ENCODE measurements around the gene SEMA5B. TPM values are rescaled to one million over a fixed set of nuclear protein-coding genes. Genes with fewer than 3 reads are reported as not detected.

The SEMA5B gene
- total and polyA plus RNA-seq, 7 donors: 0.08 to 1.1 (median 0.43) TPM

- no peaks in the 10 kb centered on the region for H3K4me1 ChIP-seq
- no peaks in the 10 kb centered on the region for H3K36me3 ChIP-seq (ENCODE audit: insufficient read depth in 1 of 2, low read depth in 1 of 2)
- intact Hi-C loops (cut with DNase I): no loop called here
- ATAC-seq (no peak), DNase-seq (no peak)
- no peak for TF ChIP-seq CTCF (IDR thresholded peaks at IDR 0.05)
- WGBS, 3 donors: 79 to 86% (median 85%) methylated on average over 9 to 10 of the region's 10 CpGs
- H3K9me3 ChIP-seq: no peaks in the 10 kb centered on the region
- peaks cover 0 to 12% (median 0%) of the 10 kb centered on the region in 3 donors for H3K27me3 ChIP-seq (ENCODE audit: insufficient read depth in 3 of 3, low read length in 2 of 3)
- no peak overlapping the region for H3K27ac ChIP-seq
- H3K4me3 ChIP-seq: no peak overlapping the region
These were observed 99.8 kb downstream of the SEMA5B start for GRCh38 chr3:122927726-122928125.

GRCh38 chr3:122926811-122927210, 100.8 kb downstream of the SEMA5B start:
- peaks cover 0 to 20% (median 0%) of the 10 kb centered on the region in 3 donors for H3K27me3 ChIP-seq (ENCODE audit: insufficient read depth in 3 of 3, low read length in 2 of 3)
- no peaks in the 10 kb centered on the region for H3K4me1 ChIP-seq
- H3K27ac ChIP-seq: no peak overlapping the region
- H3K36me3 ChIP-seq (ENCODE audit: insufficient read depth in 1 of 2, low read depth in 1 of 2): no peaks in the 10 kb centered on the region
- H3K9me3 ChIP-seq: no peaks in the 10 kb centered on the region
- intact Hi-C loops (cut with DNase I): no loop called here
- H3K4me3 ChIP-seq: no peak overlapping the region
- no peak for ATAC-seq
- no peak for DNase-seq
- TF ChIP-seq CTCF (IDR thresholded peaks at IDR 0.05): no peak
- 97 to 99% (median 98%) methylated on average over 3 of the region's 3 CpGs for WGBS, 3 donors

- 90 to 92% (median 90%) methylated on average over 20 of the region's 20 CpGs for WGBS, 3 donors
- no peak overlapping the region for H3K27ac ChIP-seq
- ATAC-seq (no peak), DNase-seq (no peak)
- H3K27me3 ChIP-seq (ENCODE audit: insufficient read depth in 3 of 3, low read length in 2 of 3): peaks cover 0 to 25% (median 0%) of the 10 kb centered on the region in 3 donors
- TF ChIP-seq CTCF (IDR thresholded peaks at IDR 0.05): no peak
- H3K36me3 ChIP-seq (ENCODE audit: insufficient read depth in 1 of 2, low read depth in 1 of 2): no peaks in the 10 kb centered on the region
- H3K4me1 ChIP-seq: no peaks in the 10 kb centered on the region
- intact Hi-C loops (cut with DNase I): no loop called here
- H3K4me3 ChIP-seq: no peak overlapping the region
- no peaks in the 10 kb centered on the region for H3K9me3 ChIP-seq
These were observed 101.2 kb downstream of the SEMA5B start for GRCh38 chr3:122926322-122926721.

GRCh38 chr3:122925756-122926155, 101.8 kb downstream of the SEMA5B start:
- no peak for DNase-seq
- ATAC-seq: no peak
- Histone ChIP-seq H3K36me3 (ENCODE audit: insufficient read depth in 1 of 2, low read depth in 1 of 2) (no peaks in the 10 kb centered on the region), H3K4me3 (no peak overlapping the region), H3K27ac (no peak overlapping the region), H3K27me3 (ENCODE audit: insufficient read depth in 3 of 3, low read length in 2 of 3) (peaks cover 0 to 27% (median 0%) of the 10 kb centered on the region in 3 donors), H3K9me3 (no peaks in the 10 kb centered on the region), H3K4me1 (no peaks in the 10 kb centered on the region)
- WGBS, 3 donors: 80 to 94% (median 89%) methylated on average over 1 of the region's 1 CpG
- intact Hi-C loops (cut with DNase I): no loop called here
- no peak for TF ChIP-seq CTCF (IDR thresholded peaks at IDR 0.05)

- H3K27ac ChIP-seq: no peak overlapping the region
- no peaks in the 10 kb centered on the region for H3K36me3 ChIP-seq (ENCODE audit: insufficient read depth in 1 of 2, low read depth in 1 of 2)
- no peak for DNase-seq
- intact Hi-C loops (cut with DNase I): no loop called here
- no peak for TF ChIP-seq CTCF (IDR thresholded peaks at IDR 0.05)
- peaks cover 0 to 27% (median 0%) of the 10 kb centered on the region in 3 donors for H3K27me3 ChIP-seq (ENCODE audit: insufficient read depth in 3 of 3, low read length in 2 of 3)
- no peaks in the 10 kb centered on the region for H3K9me3 ChIP-seq
- H3K4me1 ChIP-seq: no peaks in the 10 kb centered on the region
- WGBS, 3 donors: 79 to 88% (median 87%) methylated on average over 2 of the region's 2 CpGs
- no peak overlapping the region for H3K4me3 ChIP-seq
- no peak for ATAC-seq
These were observed 103.5 kb downstream of the SEMA5B start for GRCh38 chr3:122924056-122924455.

Data from psoas muscle (tissue), 8 donors.